Measurements from ENCODE around the gene RBBP8NL. TPM values are rescaled to one million over a fixed set of nuclear protein-coding genes. Genes with fewer than 3 reads are reported as not detected.

The RBBP8NL gene
- total and polyA plus RNA-seq, 4 donors = under 0.01 to 0.14 TPM; not detected in 2

GRCh38 chr20:62470001-62470400 is 42.7 kb upstream of the RBBP8NL start (continued):
- TF ChIP-seq MAX (IDR thresholded peaks at IDR 0.05) = no peak

- DNase-seq (ENCODE audit: low spot score) = no peak
- no peak overlapping the region for H3K27ac ChIP-seq (ENCODE audit: low read depth in 1 of 2, low read length in 2 of 2)
- H3K9ac ChIP-seq (ENCODE audit: low read depth in 1 of 2, low read length in 2 of 2) = no peak overlapping the region
- TF ChIP-seq ATF3 (IDR thresholded peaks at IDR 0.05) (no peak), YY1 (IDR thresholded peaks at IDR 0.05) (no peak), MAX (IDR thresholded peaks at IDR 0.05) (no peak), RAD21 (IDR thresholded peaks at IDR 0.05) (no peak), HNF4A (conservative IDR thresholded peaks at IDR 0.05) (no peak), EGR1 (IDR thresholded peaks at IDR 0.05; ENCODE audit: low read depth in 2 of 2) (no peak), CTCF (IDR thresholded peaks at IDR 0.05; ENCODE audit: low read depth, low read length, missing input control) (no peak), REST (IDR thresholded peaks at IDR 0.05) (no peak), FOXA2 (IDR thresholded peaks at IDR 0.05) (no peak), ZBTB33 (IDR thresholded peaks at IDR 0.05) (no peak), GABPA (IDR thresholded peaks at IDR 0.05 in 1 of 2, conservative IDR thresholded peaks at IDR 0.05 in 1 of 2) (no peak), HNF4G (IDR thresholded peaks at IDR 0.05) (no peak)
- no peaks in the 10 kb centered on the region for H3K36me3 ChIP-seq (ENCODE audit: control insufficient read depth in 4 of 4, insufficient read depth in 3 of 4, low read depth in 1 of 4, low read length in 3 of 4)
- no peak overlapping the region for H3K4me3 ChIP-seq (ENCODE audit: low read depth in 1 of 3, low read length in 3 of 3)
- no peaks in the 10 kb centered on the region for H3K9me3 ChIP-seq (ENCODE audit: control insufficient read depth in 4 of 4, low read length in 3 of 4)
- peaks cover 0 to 6% (median 3%) of the 10 kb centered on the region in 4 donors for H3K27me3 ChIP-seq (ENCODE audit: control insufficient read depth in 4 of 4, insufficient read depth in 4 of 4, low read length in 3 of 4)
- H3K4me1 ChIP-seq (ENCODE audit: control insufficient read depth in 4 of 4, insufficient read depth in 4 of 4, low read length in 3 of 4) = peaks cover 0 to 1% (median 0%) of the 10 kb centered on the region in 4 donors
- WGBS = 80% methylated on average over 17 of the region's 17 CpGs
These were observed 42.0 kb upstream of the RBBP8NL start for GRCh38 chr20:62469352-62469751.
